HEK293 (cell line): ENCODE measurements around the gene COPE.

Source experiments
- CTCF ChIA-PET: fragments of 350-600 bp; formaldehyde crosslinking; extraction: SDS; loops from one replicate; lab custom pipeline; 2021; ENCODE audit warnings: antibody characterized with exemption; lab: Yijun Ruan, JAX
- POLR2A ChIA-PET: fragments of 300-600 bp; formaldehyde crosslinking; extraction: SDS; loops from one replicate; lab custom pipeline; 2020; ENCODE audit warnings: antibody characterized with exemption, inconsistent platforms; lab: Yijun Ruan, JAX
- H3K27ac ChIP-seq: fragments of 200-500 bp; sonication (Bioruptor generic); 2 replicates; pipeline ENCODE4 v1.5.1; 2014; ENCODE audit warnings: low read depth, low read length, control low read depth, inconsistent platforms; ENCODE audit errors: extremely low read depth
- H3K36me3 ChIP-seq, 2 experiments: fragments of 200-500 bp in 1 of 2; sonication (Bioruptor generic) in 1 of 2; 1 replicate in 1 of 2; 2 replicates in 1 of 2; pipeline ENCODE4 v1.5.1; 2014 to 2017; ENCODE audit warnings: inconsistent platforms in 2 of 2, low read length in 2 of 2; ENCODE audit not compliant: control insufficient read depth in 2 of 2, insufficient read depth in 1 of 2
- H3K4me1 ChIP-seq: fragments of 200-500 bp; sonication (Bioruptor generic); 2 replicates; pipeline ENCODE4 v1.5.1; 2014; ENCODE audit warnings: mild to moderate bottlenecking, low read length, inconsistent platforms; ENCODE audit not compliant: control insufficient read depth, insufficient read depth
- H3K4me3 ChIP-seq: 2 replicates; pipeline ENCODE4 v1.5.1; 2011; ENCODE audit warnings: low read depth, mild to moderate bottlenecking, control low read depth, low read length, moderate library complexity
- H3K9me3 ChIP-seq: fragments of 200-500 bp; sonication (Bioruptor generic); 2 replicates; pipeline ENCODE4 v1.5.1; 2014; ENCODE audit warnings: low read depth, low read length, inconsistent platforms; ENCODE audit not compliant: control insufficient read depth, insufficient read depth
- ELK4 ChIP-seq: IDR thresholded peaks from 2 replicates; pipeline ENCODE4 v1.6.1; 2011; ENCODE audit warnings: mild to moderate bottlenecking, low read depth, low read length, borderline replicate concordance
- HIC1 ChIP-seq: fragments of 450-650 bp; formaldehyde crosslinking; IDR thresholded peaks from 2 replicates; pipeline ENCODE4 v1.5.1; 2016; ENCODE audit warnings: missing biosample characterization, missing genetic modification characterization
- KLF16 ChIP-seq: fragments of 450-650 bp; formaldehyde crosslinking; IDR thresholded peaks from 2 replicates; pipeline ENCODE4 v1.5.1; 2017; ENCODE audit warnings: missing biosample characterization, missing genetic modification characterization
- KLF17 ChIP-seq: fragments of 450-650 bp; formaldehyde crosslinking; IDR thresholded peaks from 2 replicates; pipeline ENCODE4 v1.5.1; 2016; ENCODE audit warnings: missing biosample characterization, missing genetic modification characterization
- KLF8 ChIP-seq: fragments of 450-650 bp; formaldehyde crosslinking; IDR thresholded peaks from 2 replicates; pipeline ENCODE4 v1.5.1; 2016; ENCODE audit warnings: missing biosample characterization, missing genetic modification characterization
- ZBTB1 ChIP-seq: fragments of 450-650 bp; formaldehyde crosslinking; IDR thresholded peaks from 2 replicates; pipeline ENCODE4 v1.5.1; 2016; ENCODE audit warnings: missing biosample characterization, missing genetic modification characterization
- ZEB2 ChIP-seq: fragments of 450-650 bp; formaldehyde crosslinking; IDR thresholded peaks from 2 replicates; pipeline ENCODE4 v1.5.1; 2016; ENCODE audit warnings: missing biosample characterization, missing genetic modification characterization
- ZNF121 ChIP-seq: fragments of 450-650 bp; formaldehyde crosslinking; IDR thresholded peaks from 2 replicates; pipeline ENCODE4 v1.5.1; 2016; ENCODE audit warnings: missing biosample characterization, missing genetic modification characterization
- ZNF2 ChIP-seq: fragments of 450-650 bp; formaldehyde crosslinking; IDR thresholded peaks from 2 replicates; pipeline ENCODE4 v1.5.1; 2016; ENCODE audit warnings: missing biosample characterization, missing genetic modification characterization
- ZNF24 ChIP-seq: fragments of 450-650 bp; formaldehyde crosslinking; IDR thresholded peaks from 2 replicates; pipeline ENCODE4 v1.5.1; 2016; ENCODE audit warnings: missing biosample characterization, missing genetic modification characterization
- ZNF341 ChIP-seq: fragments of 450-650 bp; formaldehyde crosslinking; IDR thresholded peaks from 2 replicates; pipeline ENCODE4; 2016; ENCODE audit warnings: low read depth, missing biosample characterization, missing genetic modification characterization
- ZNF366 ChIP-seq: fragments of 450-650 bp; formaldehyde crosslinking; conservative IDR thresholded peaks from 2 replicates; pipeline ENCODE4 v1.5.1; 2016; ENCODE audit warnings: missing biosample characterization, missing genetic modification characterization
- ZNF433 ChIP-seq: fragments of 450-650 bp; formaldehyde crosslinking; IDR thresholded peaks from 2 replicates; pipeline ENCODE4 v1.5.1; 2016; ENCODE audit warnings: missing biosample characterization, missing genetic modification characterization, low read depth
- ZNF610 ChIP-seq: fragments of 450-650 bp; formaldehyde crosslinking; IDR thresholded peaks from 2 replicates; pipeline ENCODE4 v1.5.1; 2016; ENCODE audit warnings: missing biosample characterization, missing genetic modification characterization, borderline replicate concordance
- ZNF623 ChIP-seq: fragments of 450-650 bp; formaldehyde crosslinking; IDR thresholded peaks from 2 replicates; pipeline ENCODE4 v1.5.1; 2016; ENCODE audit warnings: missing biosample characterization, missing genetic modification characterization
- ZNF677 ChIP-seq: fragments of 450-650 bp; IDR thresholded peaks from 2 replicates; pipeline ENCODE4 v1.5.0; 2018; ENCODE audit warnings: missing biosample characterization, mild to moderate bottlenecking, missing genetic modification characterization, moderate library complexity
- ZNF768 ChIP-seq: fragments of 450-650 bp; formaldehyde crosslinking; IDR thresholded peaks from 2 replicates; pipeline ENCODE4 v1.5.1; 2018; ENCODE audit warnings: missing biosample characterization, mild to moderate bottlenecking, missing genetic modification characterization

Gene COPE

GRCh38 chr19:18897094-18898029, 21.8 kb downstream of the COPE start:
- Histone ChIP-seq H3K36me3 (peaks cover 0 to 30% of the 10 kb centered on the region in 2 experiments; a peak in 2 of 3 replicates), H3K4me3 (no peak overlapping the region), H3K27ac (no peak overlapping the region), H3K9me3 (no peaks in the 10 kb centered on the region), H3K4me1 (no peaks in the 10 kb centered on the region; the same call in 1 of the 2 replicates)
- ChIA-PET CTCF (interaction anchor here (0.7 kb wide), 2 partner anchors 31 to 125 kb away, joined by 3 to 4 read pairs; no protein-coding TSS in a partner anchor), POLR2A (interaction anchor here (0.6 to 1.3 kb wide), 2 partner anchors 22 to 216 kb away, joined by 3 to 8 read pairs; partner anchors contain the start of genes COPE and DDX49)
- TF ChIP-seq HIC1 (peak; percentile 35; the same call in 1 of the 2 replicates), ZNF2 (no peak), KLF16 (tag by site-specific recombination) (no peak), ZNF610 (no peak), ZNF121 (tag by site-specific recombination) (0 out of 2 replicates have a peak, but pooled peaks have one; percentile 67), ZNF677 (tag by site-specific recombination) (no peak), ZNF341 (tag by site-specific recombination) (peak; percentile 72), KLF8 (no peak), ZEB2 (tag by site-specific recombination) (peak; percentile 67), ZNF366 (tag by site-specific recombination) (no peak), ZNF24 (tag by site-specific recombination) (no peak), ZNF768 (tag by site-specific recombination) (no peak), ZNF623 (tag by site-specific recombination) (peak; percentile 99), ELK4 (no peak)

- Histone ChIP-seq H3K4me3 (no peak overlapping the region), H3K27ac (no peak overlapping the region), H3K9me3 (no peaks in the 10 kb centered on the region), H3K4me1 (no peaks in the 10 kb centered on the region; the same call in 1 of the 2 replicates), H3K36me3 (peaks cover 0 to 34% of the 10 kb centered on the region in 2 experiments; a peak in 2 of 3 replicates)
- TF ChIP-seq HIC1, result peak; percentile 76
- no peak for TF ChIP-seq ZNF433 (tag by site-specific recombination)
- TF ChIP-seq KLF17 (tag by site-specific recombination), result no peak
- no peak for TF ChIP-seq ZBTB1 (tag by site-specific recombination)
- ChIA-PET CTCF (interaction anchor here (2.3 kb wide), 1 partner anchor 91 kb away, joined by 13 read pairs; no protein-coding TSS in a partner anchor), POLR2A (interaction anchor here (1.5 kb wide), 1 partner anchor 23 kb away, joined by 6 read pairs; the partner anchor contains the start of genes COPE and DDX49)
Observed at GRCh38 chr19:18896421-18896841, 22.8 kb downstream of the COPE start.
